ENCODE data around the gene SLC35F6.

Gene SLC35F6

GRCh38 chr2:26822877-26823276, 58.8 kb downstream of the SLC35F6 start:
- DNase-seq (ENCODE audit: low read depth), result no peak

Data from stromal cell of bone marrow (primary cell).